Gastrocnemius medialis (tissue), 4 donors: ENCODE data around the gene NR3C2.

Experiments
- CTCF ChIP-seq, 5 experiments: fragments of 450-650 bp in 3 of 5; fragments of 200-600 bp in 2 of 5; sonication (generic) in 2 of 5; IDR thresholded peaks in 4 of 5; conservative IDR thresholded peaks in 1 of 5; 1 replicate in 4 of 5; 2 replicates in 1 of 5; pipeline ENCODE4 v1.5.1; 2016 to 2019; ENCODE audit warnings: antibody characterized with exemption in 5 of 5, mild to moderate bottlenecking in 3 of 5, moderate library complexity in 3 of 5
- POLR2A ChIP-seq, 2 donors: fragments of 450-650 bp; IDR thresholded peaks; one replicate each; pipeline ENCODE4 v1.6.1; 2017; ENCODE audit warnings: antibody characterized with exemption in 2 of 2, mild to moderate bottlenecking in 2 of 2, moderate library complexity in 2 of 2

DNA sequence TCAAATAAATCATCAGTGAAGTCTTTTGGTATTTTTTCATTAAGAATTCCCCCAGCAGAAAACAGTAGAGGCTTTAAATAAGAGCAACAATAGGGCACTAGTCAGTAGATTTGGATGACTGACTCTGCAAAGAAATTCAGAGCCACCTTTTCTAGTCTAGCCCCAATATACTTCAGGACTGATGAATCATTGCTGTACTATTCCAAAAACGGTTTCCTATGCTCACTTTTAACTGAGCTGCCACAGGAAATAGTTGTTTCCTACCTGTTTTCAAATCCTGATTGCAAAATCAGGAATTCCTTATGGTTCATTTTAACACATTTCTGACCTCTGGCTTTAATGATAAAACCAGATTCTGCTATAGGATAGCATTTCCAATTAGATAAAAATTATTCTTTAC, 171.6 kb downstream of the NR3C2 start:
- TF ChIP-seq POLR2A (IDR thresholded peaks at IDR 0.05) (no peak), CTCF (IDR thresholded peaks at IDR 0.05 in 4 of 5, conservative IDR thresholded peaks at IDR 0.05 in 1 of 5) (no peak)
